ENCODE measurements around the gene OR1N1. TPM values are rescaled to one million over a fixed set of nuclear protein-coding genes. Genes with fewer than 3 reads are reported as not detected.

The OR1N1 gene
- total RNA-seq, 1 experiment from 2014 or later, result not detected

Other genes starting within 250 kb of the OR1N1 start
- gene PTGS1, start 156.3 kb downstream of the OR1N1 start, total RNA-seq (2014; rRNA removed; shearing (Covaris generic)), result 0.51 TPM in 1 of 2 replicates, not detected in the other
- not detected in 2 replicates for gene OR1J1, start 49.4 kb downstream of the OR1N1 start, total RNA-seq (2014; rRNA removed; shearing (Covaris generic))
- not detected in 2 replicates for gene OR1J2, start 16.5 kb downstream of the OR1N1 start, total RNA-seq (2014; rRNA removed; shearing (Covaris generic))
- gene OR1J4, start 8.2 kb downstream of the OR1N1 start, total RNA-seq (2014; rRNA removed; shearing (Covaris generic)), result not detected in 2 replicates
- gene OR1N2, start 25.8 kb upstream of the OR1N1 start, total RNA-seq (2014; rRNA removed; shearing (Covaris generic)), result not detected in 2 replicates
- not detected in 2 replicates for gene OR1L8, start 56.1 kb upstream of the OR1N1 start, total RNA-seq (2014; rRNA removed; shearing (Covaris generic))
- gene OR1Q1, start 87.4 kb upstream of the OR1N1 start, total RNA-seq (2014; rRNA removed; shearing (Covaris generic)), result not detected in 2 replicates
- not detected in 2 replicates for gene OR1B1, start 130.3 kb upstream of the OR1N1 start, total RNA-seq (2014; rRNA removed; shearing (Covaris generic))
- gene OR1L1, start 134.4 kb upstream of the OR1N1 start, total RNA-seq (2014; rRNA removed; shearing (Covaris generic)), result not detected in 2 replicates
- not detected in 2 replicates for gene OR1L3, start 147.8 kb upstream of the OR1N1 start, total RNA-seq (2014; rRNA removed; shearing (Covaris generic))
- not detected in 2 replicates for gene OR1L4, start 196.7 kb upstream of the OR1N1 start, total RNA-seq (2014; rRNA removed; shearing (Covaris generic))
- gene OR1L6, start 215.0 kb upstream of the OR1N1 start, total RNA-seq (2014; rRNA removed; shearing (Covaris generic)), result not detected in 2 replicates

Data from Daoy (cell line).